COLO829 (cell line): Measurements from ENCODE around the gene SLC13A2.
"Not testable (repeated sequence)": the region's sequence is repeated elsewhere in the genome, so short reads cannot be mapped to it uniquely, and the experiment has no call there.

Experiments
- DNase-seq: peaks from one replicate; pipeline ENCODE4 v3.0.0; 2012; ENCODE audit warnings: low spot score

SLC13A2 gene

GRCh38 chr17:28514561-28515002 is 41.1 kb downstream of the SLC13A2 start:
- no peak for DNase-seq

DNA sequence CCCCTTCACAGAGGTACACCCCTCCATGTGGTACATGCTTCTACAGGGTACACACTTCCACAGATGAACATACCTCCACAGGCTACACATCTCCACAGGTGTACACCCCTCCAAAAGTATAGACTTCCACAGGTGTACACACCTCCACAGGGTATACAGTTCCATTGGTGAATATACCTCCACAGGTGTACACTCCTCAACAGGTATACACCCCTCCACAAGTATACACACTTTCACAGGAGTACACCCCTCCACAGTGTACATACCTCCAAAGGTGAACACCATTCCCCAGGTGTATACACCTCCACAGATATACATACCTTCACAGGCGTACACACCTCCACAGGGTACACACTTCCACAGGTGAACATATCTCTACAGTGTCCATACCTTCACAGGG is 42.1 kb downstream of the SLC13A2 start:
- no peak for DNase-seq

DNA sequence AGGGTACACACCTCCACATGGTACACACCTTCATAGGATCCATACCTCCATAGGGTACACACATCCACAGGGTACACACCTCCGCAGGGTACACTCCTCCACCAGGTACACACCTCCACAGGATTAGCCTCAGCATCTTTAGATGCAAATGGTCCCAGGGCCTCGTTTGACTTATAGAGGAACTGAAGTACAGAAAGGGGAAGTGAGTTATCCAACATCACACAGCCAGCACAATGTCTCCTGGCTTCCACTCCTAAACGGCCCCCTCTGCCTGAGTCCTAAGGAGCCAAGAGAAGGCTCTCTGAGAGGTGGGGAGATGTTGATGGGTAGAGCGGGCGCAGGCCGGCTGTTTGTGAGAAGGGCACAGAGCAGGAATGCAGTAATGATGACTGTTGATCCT is 44.7 kb downstream of the SLC13A2 start:
- DNase-seq, result no peak

DNA sequence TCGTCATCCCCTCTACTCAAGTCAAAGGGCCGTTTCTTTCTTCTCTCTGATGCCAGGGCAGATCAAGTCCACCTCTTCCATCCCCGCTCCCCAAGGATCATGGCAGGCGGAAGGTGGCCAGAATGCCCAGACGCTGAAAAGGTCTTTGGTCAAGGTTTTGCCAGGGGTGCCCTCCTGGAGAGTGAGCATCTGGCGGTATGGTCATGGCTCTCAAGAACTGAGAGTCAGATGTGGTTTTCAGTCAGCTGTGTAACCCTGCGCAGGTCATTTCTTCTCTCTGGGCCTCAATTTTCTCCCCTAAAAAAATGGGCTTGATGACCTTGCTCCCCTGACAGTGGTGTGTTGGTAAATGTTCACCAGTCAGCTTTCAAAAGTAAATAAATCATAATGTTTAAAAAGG is 45.1 kb downstream of the SLC13A2 start:
- DNase-seq, result no peak

- DNase-seq, result no peak
Observed at GRCh38 chr17:28519236-28519635, 45.8 kb downstream of the SLC13A2 start.

GRCh38 chr17:28520687-28521086 is 47.2 kb downstream of the SLC13A2 start:
- DNase-seq, result no peak

- no peak for DNase-seq
Observed at GRCh38 chr17:28521311-28522085, 48.1 kb downstream of the SLC13A2 start.

GRCh38 chr17:28522281-28522680 is 48.8 kb downstream of the SLC13A2 start:
- not testable (repeated sequence) for DNase-seq

DNA sequence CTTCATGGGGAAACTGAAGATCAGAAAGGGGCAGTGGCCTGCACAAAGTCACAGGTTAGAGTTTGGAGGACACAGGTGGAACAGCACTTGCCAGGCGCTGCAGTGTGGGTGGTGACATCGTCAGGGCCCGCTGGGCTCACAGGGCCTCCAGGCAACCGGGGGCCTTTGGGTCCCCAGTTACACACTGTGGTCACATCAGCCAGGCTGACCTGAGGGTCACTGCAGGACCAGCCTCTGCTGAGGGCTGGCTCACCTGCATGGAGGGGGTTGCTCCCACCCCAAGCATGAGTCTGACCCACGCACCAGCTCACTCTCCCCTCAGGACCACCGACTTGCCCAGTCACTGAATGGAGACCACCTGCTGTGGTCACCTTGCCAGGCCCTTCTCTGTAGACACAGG is 49.7 kb downstream of the SLC13A2 start:
- no peak for DNase-seq

- no peak for DNase-seq
Observed at GRCh38 chr17:28523876-28524275, 50.4 kb downstream of the SLC13A2 start.

GRCh38 chr17:28524476-28525424 is 51.3 kb downstream of the SLC13A2 start:
- no peak for DNase-seq

GRCh38 chr17:28526381-28526780 is 52.9 kb downstream of the SLC13A2 start:
- no peak for DNase-seq

DNA sequence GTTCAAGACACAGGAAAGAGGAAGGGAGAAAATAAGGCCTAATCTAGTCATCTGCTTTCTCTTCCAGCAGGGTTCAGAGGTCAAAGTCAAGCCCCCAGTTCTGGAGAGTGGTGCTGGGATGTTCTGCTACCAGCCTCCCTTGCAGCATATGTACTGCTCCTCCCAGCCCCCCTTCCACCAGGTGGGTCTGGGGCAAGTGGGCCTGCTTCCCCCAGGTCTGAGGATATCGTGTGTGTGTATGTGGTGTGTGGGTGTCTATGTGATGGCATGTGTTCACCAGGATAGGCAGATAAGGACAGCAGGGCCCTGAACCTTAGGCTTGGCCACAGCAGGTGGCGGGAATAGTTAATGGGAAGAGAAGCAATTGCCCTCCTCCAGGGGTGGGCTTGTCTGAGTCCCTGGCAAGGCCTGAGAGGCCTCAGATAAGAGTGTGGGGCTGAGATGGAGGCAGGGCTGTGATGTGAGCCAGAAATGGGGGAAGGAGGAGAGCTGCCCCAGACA is 53.8 kb downstream of the SLC13A2 start:
- no peak for DNase-seq

DNA sequence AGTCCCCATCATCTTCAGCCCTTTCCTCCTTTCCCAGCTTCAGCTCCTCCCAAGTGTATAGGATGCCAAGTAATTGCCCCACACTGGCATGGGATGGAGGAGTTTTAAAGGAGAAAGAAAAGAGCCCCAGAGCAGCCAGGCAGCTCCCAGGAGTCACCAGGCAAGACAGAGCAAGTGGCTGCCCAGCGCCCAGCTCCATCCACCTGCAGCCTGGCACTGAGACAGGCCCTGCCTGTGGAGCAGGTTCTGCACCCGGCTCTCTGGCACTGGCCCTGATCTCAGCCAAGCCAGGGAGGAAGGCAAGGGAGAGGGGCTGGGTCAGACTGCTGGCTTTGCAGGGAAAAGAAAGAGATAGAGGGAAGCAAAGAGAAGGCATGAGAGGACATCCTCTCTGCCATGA is 54.4 kb downstream of the SLC13A2 start:
- no peak for DNase-seq

DNA sequence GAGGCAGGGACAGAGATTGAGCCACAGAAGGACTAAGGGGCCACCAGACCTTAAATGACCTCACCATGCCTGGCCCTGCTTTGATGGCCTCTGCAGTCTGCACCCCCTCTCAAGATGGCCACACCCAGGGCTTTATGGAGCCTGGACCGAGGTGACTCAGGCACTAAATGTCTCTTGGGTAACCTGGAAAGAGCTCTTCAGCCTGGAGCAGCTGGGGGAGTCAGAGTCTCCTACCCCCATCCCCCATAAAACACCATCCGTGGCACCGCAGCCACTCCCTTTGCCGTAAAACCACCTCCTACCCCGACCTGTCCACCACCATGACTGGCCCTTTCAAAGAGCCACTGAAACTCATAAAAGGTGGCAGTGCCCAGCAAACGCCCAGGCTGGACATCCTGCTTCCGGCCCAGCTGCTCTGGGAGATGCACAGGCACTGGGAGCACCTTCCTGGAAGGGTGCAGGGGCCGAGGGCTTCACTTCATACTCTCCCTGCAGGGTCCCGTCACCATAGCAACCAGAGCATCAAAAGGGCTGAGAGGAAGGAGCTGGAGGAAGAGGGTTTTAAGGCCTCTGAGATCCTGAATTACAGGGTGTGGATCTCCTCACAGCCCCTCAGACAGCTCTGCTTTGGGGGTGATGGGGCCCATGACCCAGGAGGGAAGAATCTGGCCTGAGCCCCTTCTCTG is 55.0 kb downstream of the SLC13A2 start:
- no peak for DNase-seq

DNA sequence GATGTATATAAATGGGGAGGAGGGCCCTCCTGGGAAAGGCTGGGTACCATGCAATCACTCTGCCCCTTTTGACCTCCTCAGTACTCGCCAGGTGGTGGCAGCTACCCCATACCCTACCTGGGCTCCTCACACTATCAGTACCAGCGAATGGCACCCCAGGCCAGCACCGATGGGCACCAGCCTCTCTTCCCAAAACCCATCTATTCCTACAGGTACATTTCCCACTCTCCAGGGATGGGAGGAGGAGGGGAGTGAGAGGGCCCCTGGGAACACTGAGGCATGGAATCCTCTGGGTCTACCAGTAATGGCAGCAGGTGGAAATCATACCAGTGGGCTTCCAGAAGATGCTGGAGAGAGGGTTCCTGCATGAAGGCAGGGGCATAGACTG is 55.6 kb downstream of the SLC13A2 start:
- DNase-seq, result no peak

DNA sequence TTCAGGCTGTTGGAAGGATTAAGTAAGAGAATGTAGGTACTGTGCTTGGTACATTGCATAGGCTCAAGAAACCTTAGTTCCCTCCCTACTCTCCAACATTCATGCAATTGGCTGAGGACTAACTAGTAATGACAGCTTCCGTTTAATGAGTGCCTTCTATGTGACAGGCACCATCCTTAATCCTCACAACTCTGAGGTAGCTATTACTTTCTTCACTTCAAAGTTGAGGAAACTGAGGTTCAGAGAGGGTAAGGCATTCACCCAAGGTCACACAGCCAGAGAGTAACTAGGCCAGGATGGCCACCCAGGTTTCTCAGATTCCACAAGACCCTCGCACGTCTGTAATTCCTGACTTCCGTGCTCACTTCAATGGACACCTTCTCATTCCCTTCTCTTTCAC is 56.8 kb downstream of the SLC13A2 start:
- DNase-seq, result no peak

- no peak for DNase-seq
Observed at GRCh38 chr17:28530926-28531325, 57.5 kb downstream of the SLC13A2 start.

GRCh38 chr17:28532050-28532960 is 58.9 kb downstream of the SLC13A2 start:
- DNase-seq, result no peak

GRCh38 chr17:28533091-28533807 is 59.8 kb downstream of the SLC13A2 start:
- DNase-seq, result no peak
